Endodermal cell (in vitro differentiated cells): ENCODE measurements around the gene LOXHD1. TPM values are rescaled to one million over a fixed set of nuclear protein-coding genes. Genes with fewer than 3 reads are reported as not detected.

Experiments used
- DNase-seq: peaks from one replicate; pipeline ENCODE4 v3.0.0-alpha.2; 2017
- H3K27ac ChIP-seq: 2 replicates; pipeline ENCODE4 v1.5.1; 2013; ENCODE audit warnings: mild to moderate bottlenecking, low read depth, low read length, moderate library complexity
- H3K27me3 ChIP-seq: 2 replicates; pipeline ENCODE4 v1.6.1; 2013; ENCODE audit warnings: mild to moderate bottlenecking, low read length, moderate library complexity; ENCODE audit not compliant: insufficient read depth, control insufficient read depth, poor library complexity, severe bottlenecking
- H3K36me3 ChIP-seq: 2 replicates; pipeline ENCODE4 v1.7.0; 2013; ENCODE audit warnings: mild to moderate bottlenecking, low read length, moderate library complexity; ENCODE audit not compliant: control insufficient read depth, insufficient read depth
- H3K4me1 ChIP-seq: one replicate; pipeline ENCODE4 v1.7.0; 2013; ENCODE audit warnings: low read length; ENCODE audit not compliant: control insufficient read depth, insufficient read depth
- H3K4me3 ChIP-seq: 2 replicates; pipeline ENCODE4 v1.5.1; 2013; ENCODE audit warnings: mild to moderate bottlenecking, low read length, moderate library complexity
- H3K9ac ChIP-seq: 2 replicates; pipeline ENCODE4 v1.6.1; 2013; ENCODE audit warnings: mild to moderate bottlenecking, low read length, moderate library complexity; ENCODE audit not compliant: poor library complexity, severe bottlenecking; ENCODE audit errors: extremely low read depth
- H3K9me3 ChIP-seq: 2 replicates; pipeline ENCODE4 v1.6.1; 2013; ENCODE audit warnings: mild to moderate bottlenecking, low read length, moderate library complexity; ENCODE audit not compliant: control insufficient read depth
- H3K27ac Mint-ChIP-seq: 2 replicates; pipeline ENCODE4 v1.8.0; 2020; ENCODE audit warnings: mixed read lengths
- H3K27me3 Mint-ChIP-seq: 2 replicates; pipeline ENCODE4 v1.8.0; 2021; ENCODE audit warnings: mild to moderate bottlenecking, mixed read lengths; ENCODE audit not compliant: insufficient read depth
- H3K36me3 Mint-ChIP-seq: 2 replicates; pipeline ENCODE4 v1.8.0; 2020; ENCODE audit warnings: low read depth, mixed read lengths
- H3K4me1 Mint-ChIP-seq: 2 replicates; pipeline ENCODE4 v1.8.0; 2020; ENCODE audit warnings: mixed read lengths
- H3K4me3 Mint-ChIP-seq: 2 replicates; pipeline ENCODE4 v1.8.0; 2020; ENCODE audit warnings: mild to moderate bottlenecking, moderate library complexity, mixed read lengths
- H3K9me3 Mint-ChIP-seq: 2 replicates; pipeline ENCODE4 v1.8.0; 2020; ENCODE audit warnings: mild to moderate bottlenecking, mixed read lengths
- CTCF ChIP-seq: fragments of 200-600 bp; sonication (generic); conservative IDR thresholded peaks from 2 replicates; pipeline ENCODE4 v1.5.0; 2021; ENCODE audit warnings: antibody characterized with exemption, mild to moderate bottlenecking
- WGBS, 2 experiments: methylation state at CpG; one replicate each; pipeline versions ENCODE4 v1.1.5 to v1.1.7; 2013; ENCODE audit warnings: missing lambda C conversion rate in 2 of 2, mixed read lengths in 1 of 2; ENCODE audit not compliant: insufficient coverage in 1 of 2, insufficient read length in 1 of 2; 5-methylcytosine and 5-hydroxymethylcytosine counted together
- total RNA-seq, 2 donors: library from RNA; stranded (reverse); fragmentation: NEBNext Ultra II Directional in 1 of 2; extraction: Animal tissue kit (Norgen Biotek cat#: 25700) in 1 of 2; gene quantifications; 2 replicates in 1 of 2; 3 replicates in 1 of 2; pipeline ENCODE4 v1.2.1, GENCODE V29; 2021

LOXHD1 gene
- total RNA-seq, 2 donors from 2014 or later = 2.1 TPM; not detected in 1

DNA sequence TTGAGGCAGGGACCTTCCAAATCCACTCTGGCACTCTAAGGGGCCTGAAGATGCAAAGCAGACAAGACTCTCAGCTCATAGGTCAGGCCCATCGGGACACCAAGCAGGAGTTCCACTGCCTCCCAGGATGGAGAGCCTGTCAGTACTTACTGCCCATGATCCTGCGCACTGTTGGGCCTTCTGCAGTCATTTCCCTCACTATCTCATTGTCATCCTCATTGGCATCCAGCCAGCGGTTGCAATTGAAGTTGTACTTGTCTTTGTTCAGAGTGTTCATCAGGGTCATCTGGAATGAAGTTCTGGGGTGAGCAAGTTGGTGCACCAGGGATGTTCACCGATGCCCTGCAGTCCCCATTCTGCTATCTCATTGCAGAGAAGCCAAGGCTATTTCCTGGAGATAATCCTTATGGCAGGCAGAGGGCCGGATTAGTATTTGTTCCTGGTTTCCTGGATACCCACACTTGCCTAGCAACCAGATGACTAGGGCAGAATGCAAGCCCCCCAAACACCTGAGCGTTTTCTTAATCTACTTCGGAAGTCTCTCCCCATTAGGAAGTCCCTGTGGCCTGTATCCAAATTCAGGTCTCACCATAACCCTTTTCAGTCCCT, 65.1 kb downstream of the LOXHD1 start:
- TF ChIP-seq CTCF = no peak
- H3K4me1 Mint-ChIP-seq = peaks cover 2% of the 10 kb centered on the region
- no peaks in the 10 kb centered on the region for H3K9me3 Mint-ChIP-seq
- H3K4me1 ChIP-seq = no peaks in the 10 kb centered on the region
- H3K27me3 ChIP-seq = no peaks in the 10 kb centered on the region
- H3K27ac Mint-ChIP-seq = no peak overlapping the region
- no peaks in the 10 kb centered on the region for H3K36me3 ChIP-seq
- H3K9ac ChIP-seq = no peak overlapping the region
- WGBS, 2 experiments = 90 to 92% methylated on average over 4 to 7 of the region's 7 CpGs
- H3K27ac ChIP-seq = no peak overlapping the region
- H3K36me3 Mint-ChIP-seq = no peaks in the 10 kb centered on the region
- no peak overlapping the region for H3K4me3 Mint-ChIP-seq
- H3K27me3 Mint-ChIP-seq = no peaks in the 10 kb centered on the region
- no peak overlapping the region for H3K4me3 ChIP-seq
- no peak for DNase-seq
- no peaks in the 10 kb centered on the region for H3K9me3 ChIP-seq

DNA sequence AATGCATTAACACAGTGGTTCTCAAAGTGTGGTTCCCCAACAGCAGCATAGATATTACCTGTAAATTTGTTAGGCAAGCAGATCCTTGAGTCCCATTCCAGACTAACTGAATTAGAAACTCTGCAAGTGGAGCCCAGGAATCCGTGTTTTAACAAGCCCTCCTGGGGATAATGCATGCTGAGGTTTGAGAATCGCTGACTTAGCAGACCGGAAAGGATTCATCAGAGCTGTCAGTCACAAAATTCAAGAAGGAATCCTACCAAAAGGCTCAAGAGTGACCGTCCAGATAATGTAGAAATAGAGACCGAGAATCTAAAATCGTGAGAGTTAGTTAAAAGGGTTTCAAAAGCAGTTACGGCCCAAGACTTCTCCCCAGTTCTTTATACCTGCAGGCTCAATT, 66.9 kb downstream of the LOXHD1 start:
- Mint-ChIP-seq H3K4me3 (no peak overlapping the region), H3K36me3 (no peaks in the 10 kb centered on the region), H3K27ac (no peak overlapping the region), H3K27me3 (no peaks in the 10 kb centered on the region), H3K9me3 (no peaks in the 10 kb centered on the region), H3K4me1 (peaks cover 2% of the 10 kb centered on the region)
- no peak for DNase-seq
- H3K9ac ChIP-seq = no peak overlapping the region
- H3K27me3 ChIP-seq = no peaks in the 10 kb centered on the region
- H3K9me3 ChIP-seq = no peaks in the 10 kb centered on the region
- no peaks in the 10 kb centered on the region for H3K36me3 ChIP-seq
- no peak overlapping the region for H3K4me3 ChIP-seq
- TF ChIP-seq CTCF = no peak
- no peaks in the 10 kb centered on the region for H3K4me1 ChIP-seq
- no peak overlapping the region for H3K27ac ChIP-seq
- WGBS, 2 experiments = 49 to 50% methylated on average over 7 of the region's 7 CpGs

DNA sequence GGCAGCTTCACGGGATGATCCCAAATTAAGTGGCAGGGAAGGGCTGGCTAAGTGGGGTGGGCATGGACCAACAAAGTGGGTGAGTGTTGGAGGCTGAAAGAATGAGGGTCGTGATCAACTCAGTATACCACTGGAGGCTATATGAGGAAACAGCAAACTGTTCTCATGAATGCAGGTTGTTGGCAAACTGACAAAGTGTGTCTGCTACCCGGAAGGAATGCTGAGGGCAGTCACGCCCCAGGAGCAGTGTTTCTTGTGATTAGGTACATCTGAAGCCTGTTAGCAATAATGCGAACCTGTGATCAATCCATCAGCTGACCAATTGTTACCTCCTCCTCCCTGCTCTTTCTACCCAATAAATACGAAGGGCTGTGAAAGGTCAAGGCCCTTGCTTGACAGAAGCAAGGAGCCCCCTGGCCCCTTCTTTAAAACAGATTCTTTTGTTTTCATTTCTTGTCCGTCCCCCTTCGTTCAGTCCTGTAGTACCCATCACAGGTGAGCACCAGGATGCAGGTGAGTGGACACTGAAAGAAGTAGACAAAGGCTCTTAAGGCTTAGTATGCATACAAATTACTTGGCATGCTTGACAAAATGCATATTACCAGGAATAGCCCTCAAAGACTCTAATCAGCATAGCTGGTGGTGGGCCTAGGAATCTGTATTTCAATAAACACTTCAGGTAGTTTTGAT, 67.9 kb downstream of the LOXHD1 start:
- DNase-seq = no peak
- Histone ChIP-seq H3K4me3 (no peak overlapping the region), H3K9me3 (no peaks in the 10 kb centered on the region), H3K36me3 (no peaks in the 10 kb centered on the region), H3K27me3 (peaks cover 8% of the 10 kb centered on the region), H3K9ac (no peak overlapping the region), H3K27ac (no peak overlapping the region), H3K4me1 (no peaks in the 10 kb centered on the region)
- WGBS, 2 experiments = 67 to 86% methylated on average over 4 to 8 of the region's 8 CpGs
- H3K36me3 Mint-ChIP-seq = no peaks in the 10 kb centered on the region
- H3K4me3 Mint-ChIP-seq = no peak overlapping the region
- no peak for TF ChIP-seq CTCF
- peaks cover 2% of the 10 kb centered on the region for H3K4me1 Mint-ChIP-seq
- H3K27me3 Mint-ChIP-seq = no peaks in the 10 kb centered on the region
- no peaks in the 10 kb centered on the region for H3K9me3 Mint-ChIP-seq
- no peak overlapping the region for H3K27ac Mint-ChIP-seq
